GM21717 (cell line): Measurements from ENCODE around the gene XIRP1.

ENCODE experiments used
- ATAC-seq: cut with Tn5 transposase; IDR thresholded peaks from one replicate; pipeline ENCODE4 v1.9.1; 2021; ENCODE audit warnings: mild to moderate bottlenecking, moderate library complexity; ENCODE audit not compliant: unreplicated experiment

The XIRP1 gene

GRCh38 chr3:39147711-39148434 lies 44.5 kb downstream of the XIRP1 start:
- ATAC-seq = peak; percentile 30

GRCh38 chr3:39146611-39147591 lies 45.5 kb downstream of the XIRP1 start:
- peak; percentile 26 for ATAC-seq

GRCh38 chr3:39146083-39146501 lies 46.3 kb downstream of the XIRP1 start:
- ATAC-seq = no peak

GRCh38 chr3:39144748-39145380 lies 47.5 kb downstream of the XIRP1 start:
- ATAC-seq = no peak

GRCh38 chr3:39144095-39144747 lies 48.2 kb downstream of the XIRP1 start:
- no peak for ATAC-seq

GRCh38 chr3:39143051-39143885 lies 49.1 kb downstream of the XIRP1 start:
- ATAC-seq = no peak

- no peak for ATAC-seq
Observed at GRCh38 chr3:39142067-39142466, 50.3 kb downstream of the XIRP1 start.

- ATAC-seq = no peak
Observed at GRCh38 chr3:39141171-39141995, 51.0 kb downstream of the XIRP1 start.

- ATAC-seq = no peak
Observed at GRCh38 chr3:39140341-39140971, 51.9 kb downstream of the XIRP1 start.

GRCh38 chr3:39139442-39139841 lies 53.0 kb downstream of the XIRP1 start:
- ATAC-seq = no peak

GRCh38 chr3:39138804-39139415 lies 53.5 kb downstream of the XIRP1 start:
- no peak for ATAC-seq

GRCh38 chr3:39137991-39138803 lies 54.2 kb downstream of the XIRP1 start:
- ATAC-seq = no peak

- ATAC-seq = no peak
Observed at GRCh38 chr3:39137435-39137936, 54.9 kb downstream of the XIRP1 start.

GRCh38 chr3:39136533-39137434 lies 55.6 kb downstream of the XIRP1 start:
- no peak for ATAC-seq

- no peak for ATAC-seq
Observed at GRCh38 chr3:39135170-39135805, 57.1 kb downstream of the XIRP1 start.

- ATAC-seq = no peak
Observed at GRCh38 chr3:39134305-39134704, 58.1 kb downstream of the XIRP1 start.
